GM18907 (cell line): Measurements from ENCODE around the gene HS2ST1.
"Not testable (repeated sequence)": the region's sequence is repeated elsewhere in the genome, so short reads cannot be mapped to it uniquely, and the experiment has no call there.

Experiments used
- ATAC-seq: cut with Tn5 transposase; IDR thresholded peaks from one replicate; pipeline ENCODE4 v1.9.1; 2021; ENCODE audit warnings: mild to moderate bottlenecking, moderate library complexity; ENCODE audit not compliant: unreplicated experiment

Gene HS2ST1

DNA sequence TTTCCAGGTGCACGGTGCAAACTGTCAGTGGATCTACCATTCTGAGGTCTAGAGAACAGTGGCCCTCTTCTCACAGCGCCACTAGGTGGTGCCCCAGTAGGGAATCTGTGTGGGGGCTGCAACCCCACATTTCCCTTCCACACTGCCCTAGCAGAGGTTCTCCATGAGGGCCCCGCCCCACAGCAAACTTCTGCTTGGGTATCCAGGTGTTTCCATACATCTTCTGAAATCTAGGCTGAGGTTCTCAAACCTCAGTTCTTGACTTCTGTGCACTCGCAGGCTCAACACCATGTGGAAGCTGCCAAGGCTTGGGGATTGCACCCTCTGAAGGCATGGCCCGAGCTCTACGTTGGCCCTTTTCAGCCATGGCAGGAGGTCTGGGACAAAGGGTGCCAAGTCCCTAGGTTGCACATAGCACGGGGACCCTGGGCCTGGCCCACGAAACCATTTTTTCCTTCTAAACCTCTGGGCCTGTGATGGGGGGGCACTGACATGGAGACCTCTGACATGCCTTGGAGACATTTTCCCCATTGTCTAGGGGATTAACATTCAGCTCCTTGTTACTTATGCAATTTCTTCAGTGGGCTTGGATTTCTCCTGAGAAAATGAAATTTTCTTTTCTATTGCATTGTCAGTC lies 10.0 kb downstream of the HS2ST1 start:
- ATAC-seq: no peak

DNA sequence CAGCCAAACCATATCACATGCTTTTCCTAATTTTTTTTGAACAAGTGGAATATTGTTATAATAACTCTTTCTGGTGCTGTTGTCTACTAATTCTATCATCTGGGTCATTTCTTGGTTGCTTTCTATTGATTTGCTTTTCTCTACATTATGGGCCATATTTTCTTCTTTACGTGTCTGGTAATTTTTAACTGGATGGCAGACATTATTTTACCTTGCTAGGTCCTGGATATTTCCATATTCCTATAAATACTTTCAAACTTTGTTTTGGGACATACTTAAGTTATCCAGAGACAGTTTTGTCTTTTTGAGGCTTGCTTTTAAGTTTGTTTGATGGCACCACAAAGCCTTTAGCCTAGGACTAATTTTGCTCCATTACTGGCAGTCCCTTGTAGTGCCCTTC lies 11.3 kb downstream of the HS2ST1 start:
- ATAC-seq: no peak

DNA sequence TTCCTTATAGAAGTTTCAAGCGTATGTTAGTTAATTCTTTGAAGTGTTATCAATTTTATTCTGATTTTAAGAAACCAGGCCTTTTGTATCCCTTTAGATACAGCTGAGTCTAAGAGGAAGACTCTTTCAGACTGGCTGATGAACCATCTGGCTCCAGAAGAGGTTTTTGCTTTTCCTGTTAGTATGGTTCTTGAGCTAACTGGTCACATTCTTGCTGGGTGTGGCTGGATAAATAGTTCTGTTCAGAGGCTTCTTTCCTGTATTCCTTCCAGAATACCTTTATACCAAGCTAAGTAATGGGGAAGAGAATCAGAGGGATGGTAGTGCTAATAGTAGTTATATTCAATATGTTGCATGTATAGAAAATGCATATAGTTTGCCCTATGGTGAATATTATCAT lies 12.4 kb downstream of the HS2ST1 start:
- ATAC-seq: no peak

DNA sequence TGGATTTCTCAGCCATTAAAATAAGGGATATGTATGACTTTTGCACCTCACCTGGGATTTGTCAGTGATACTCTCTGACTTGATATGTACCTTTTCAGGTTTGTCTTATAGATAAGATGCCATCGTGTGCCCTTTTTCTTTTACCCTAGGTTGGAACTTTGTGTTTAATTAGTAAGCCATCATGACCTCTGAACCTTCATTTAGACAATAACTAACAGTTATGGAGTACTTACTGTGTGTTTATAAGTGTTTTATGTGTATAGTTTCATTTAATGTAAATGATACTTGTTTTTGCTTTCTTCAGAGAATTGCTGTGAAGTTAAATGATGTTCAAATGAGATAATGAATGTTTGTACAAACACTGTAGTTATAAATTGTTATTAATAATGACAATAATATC lies 14.4 kb downstream of the HS2ST1 start:
- no peak for ATAC-seq

DNA sequence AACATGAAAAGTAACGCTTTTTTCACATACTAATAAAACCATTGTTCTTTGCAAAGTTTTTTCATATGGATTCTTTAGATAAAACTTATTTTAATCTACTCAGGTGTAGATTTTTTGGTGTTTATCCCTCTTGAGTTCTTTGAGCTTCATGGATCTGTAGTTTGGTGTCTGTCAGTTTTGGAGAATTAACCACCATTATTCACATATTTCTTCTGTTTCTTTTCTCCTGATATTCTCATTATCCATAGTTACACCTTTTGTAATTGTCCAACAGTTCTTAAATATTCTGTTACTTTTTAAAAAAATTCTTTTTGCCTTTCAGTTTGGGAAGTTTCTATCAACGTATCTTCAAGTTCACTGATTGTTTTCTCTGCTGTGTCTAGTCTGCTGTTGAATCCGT lies 18.6 kb downstream of the HS2ST1 start:
- no peak for ATAC-seq

DNA sequence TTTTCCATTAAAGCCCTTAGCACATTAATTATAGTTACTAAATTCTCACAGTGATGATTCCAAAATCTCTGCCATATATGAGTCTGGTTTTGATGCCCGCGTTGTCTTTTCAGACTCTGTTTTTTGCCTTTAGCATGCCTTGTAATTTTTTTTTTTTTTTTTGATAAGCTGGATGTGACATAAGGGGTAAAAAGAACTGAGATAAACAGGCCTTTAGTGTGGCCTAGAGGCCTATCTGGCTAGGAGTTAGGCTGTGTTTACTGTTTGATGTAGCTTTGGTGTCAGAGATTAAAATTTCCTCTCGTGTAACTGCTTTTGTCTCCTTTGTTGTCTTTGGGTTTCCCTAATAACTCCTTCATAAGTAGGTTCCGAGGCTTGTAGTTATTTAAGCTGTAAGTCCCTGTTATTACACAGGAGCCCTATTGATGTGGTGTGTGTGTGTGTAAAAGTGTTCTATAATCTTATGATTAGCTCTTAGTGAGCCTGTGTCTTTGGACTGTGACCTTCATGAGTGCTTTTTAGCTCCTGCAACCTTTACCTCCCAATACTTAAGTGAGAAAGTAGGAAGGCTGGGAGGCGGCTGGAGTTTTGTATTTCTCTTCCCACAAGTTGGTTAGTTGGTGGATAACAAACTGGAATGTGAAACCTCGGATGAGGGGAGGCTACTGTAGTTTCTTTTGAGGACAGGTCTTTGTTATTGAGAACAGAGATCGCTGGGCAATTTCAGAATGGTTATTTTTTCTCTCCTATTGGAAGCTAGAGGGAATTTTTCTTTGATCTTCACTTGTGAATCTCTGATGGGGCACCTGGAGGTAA lies 19.3 kb downstream of the HS2ST1 start:
- ATAC-seq: no peak

DNA sequence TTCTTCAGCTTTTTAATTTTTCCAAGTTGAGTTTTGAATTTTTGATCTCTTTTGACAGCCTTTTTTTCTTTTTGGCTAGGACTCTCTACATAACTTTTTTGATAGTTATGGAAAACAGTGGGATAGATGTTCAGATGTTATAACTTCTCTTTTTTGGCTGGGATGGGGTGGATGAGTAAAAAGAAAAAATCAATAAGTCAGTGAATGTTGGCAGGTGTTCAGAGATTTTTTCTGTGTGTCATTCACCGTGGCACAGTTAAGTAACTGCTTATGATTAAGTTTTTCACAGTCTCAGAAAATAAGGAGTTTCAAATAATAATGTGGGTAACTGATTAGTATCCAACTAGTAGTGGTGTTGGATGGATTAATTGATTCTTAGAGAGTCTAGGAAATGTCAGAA lies 24.0 kb downstream of the HS2ST1 start:
- ATAC-seq: no peak

DNA sequence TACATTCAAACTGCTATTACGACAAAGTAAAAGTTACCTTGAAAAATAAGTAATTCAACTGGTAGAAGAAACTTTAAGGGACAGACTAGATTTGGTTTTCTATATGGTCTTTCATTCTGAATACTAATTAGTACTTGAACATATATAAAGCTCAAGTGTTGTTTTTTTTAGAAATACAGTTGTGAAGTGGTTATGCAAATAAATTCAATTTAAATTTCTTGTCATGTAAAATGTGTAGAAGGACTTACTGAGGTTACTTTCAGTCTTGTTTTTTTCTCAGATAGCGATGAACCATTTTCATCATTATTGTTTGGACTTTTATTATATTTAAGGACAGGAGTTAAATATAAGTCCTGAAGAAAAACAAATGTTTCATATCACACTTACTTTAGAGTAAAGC lies 24.4 kb downstream of the HS2ST1 start:
- ATAC-seq: no peak

DNA sequence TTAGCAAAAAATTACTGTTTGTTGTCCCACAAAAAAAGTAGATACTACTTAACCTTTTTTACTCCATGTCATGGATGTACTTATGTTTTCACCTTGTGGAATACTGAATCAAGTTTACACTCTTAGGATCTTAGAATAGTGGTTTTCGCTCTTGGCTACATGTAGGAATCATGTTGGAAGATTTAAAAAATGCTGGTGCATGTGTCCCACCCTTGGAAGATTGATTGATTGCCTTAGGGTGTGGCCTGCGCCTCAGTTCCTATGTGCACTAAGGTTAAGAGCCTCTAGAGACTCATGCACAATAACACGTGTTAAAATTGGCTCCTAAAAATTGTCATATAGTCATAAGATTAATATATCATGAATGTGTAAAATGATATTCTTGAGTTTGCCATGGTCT lies 25.0 kb downstream of the HS2ST1 start:
- no peak for ATAC-seq

DNA sequence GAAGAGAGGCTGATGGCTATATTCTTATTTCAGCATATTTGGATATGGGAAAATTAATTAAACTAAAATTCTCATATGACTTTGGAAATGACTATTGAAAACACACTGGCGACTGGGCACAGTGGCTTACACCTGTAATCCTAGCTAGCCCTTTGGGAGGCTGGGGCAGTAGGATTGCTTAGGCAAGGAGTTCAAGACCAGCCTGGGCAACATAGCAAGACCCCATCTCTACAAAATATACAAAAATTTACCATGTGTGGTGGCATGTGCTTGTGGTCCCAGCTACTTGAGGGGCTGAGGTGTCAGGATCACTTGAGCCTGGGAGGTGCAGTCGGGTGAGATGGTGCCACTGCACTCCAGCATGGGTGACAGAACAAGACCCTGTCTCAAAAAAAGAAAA lies 26.2 kb downstream of the HS2ST1 start:
- ATAC-seq: no peak

DNA sequence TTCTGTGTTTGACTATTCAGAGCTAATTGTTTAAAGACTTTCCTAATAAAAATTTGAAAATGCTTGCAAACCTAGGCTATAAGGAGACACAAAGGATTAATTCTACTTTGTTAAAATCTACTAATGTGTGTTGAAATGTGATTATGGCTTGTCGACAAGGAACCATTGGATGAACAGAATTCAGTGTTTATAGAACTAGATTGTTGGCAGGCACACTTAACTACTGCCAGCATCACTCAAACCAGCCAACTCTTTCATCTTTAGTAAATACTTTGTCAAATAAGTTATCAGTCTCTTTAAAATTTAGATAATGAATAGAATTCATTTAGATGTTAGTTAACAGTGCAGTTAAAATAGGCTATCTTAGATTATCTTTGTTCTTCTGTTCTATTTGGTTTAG lies 27.6 kb downstream of the HS2ST1 start:
- ATAC-seq: no peak

DNA sequence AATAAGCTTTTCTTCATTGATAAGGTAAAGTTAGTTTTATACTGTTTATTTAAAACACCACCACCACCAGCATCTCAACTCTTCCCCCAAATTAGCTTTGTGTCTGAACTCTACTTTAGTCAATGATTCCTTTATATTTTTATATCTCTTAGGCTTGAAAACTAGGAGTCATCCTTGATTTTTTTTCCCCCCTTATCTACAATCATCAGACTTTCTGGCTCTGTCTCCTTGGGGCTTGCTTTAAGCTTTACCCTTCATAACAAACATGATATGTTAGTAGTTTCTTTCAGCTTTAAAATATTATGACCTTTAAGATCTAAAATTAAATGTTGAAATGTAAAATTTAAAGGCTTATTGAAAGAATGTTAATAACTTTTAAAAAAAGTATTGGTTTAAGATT lies 28.3 kb downstream of the HS2ST1 start:
- no peak for ATAC-seq

DNA sequence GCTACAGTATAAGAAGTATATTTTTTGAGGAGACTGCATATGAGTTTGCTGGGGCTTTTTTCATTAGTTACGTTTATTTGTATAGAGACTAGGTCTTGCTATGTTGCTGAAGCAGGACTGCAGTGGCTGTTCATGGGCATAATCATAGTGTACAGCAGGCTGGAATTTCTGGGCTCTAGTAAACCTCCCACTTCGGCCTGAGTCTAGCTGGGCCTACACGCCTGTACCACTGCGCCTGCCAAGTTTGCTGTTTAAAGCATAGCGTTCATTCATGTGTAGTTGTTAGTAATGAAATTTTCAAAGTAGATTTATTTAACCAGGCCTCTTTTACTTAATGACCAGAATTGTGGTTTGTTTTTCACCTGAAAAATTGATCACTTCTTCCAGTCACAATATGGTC lies 33.8 kb downstream of the HS2ST1 start:
- ATAC-seq: no peak

DNA sequence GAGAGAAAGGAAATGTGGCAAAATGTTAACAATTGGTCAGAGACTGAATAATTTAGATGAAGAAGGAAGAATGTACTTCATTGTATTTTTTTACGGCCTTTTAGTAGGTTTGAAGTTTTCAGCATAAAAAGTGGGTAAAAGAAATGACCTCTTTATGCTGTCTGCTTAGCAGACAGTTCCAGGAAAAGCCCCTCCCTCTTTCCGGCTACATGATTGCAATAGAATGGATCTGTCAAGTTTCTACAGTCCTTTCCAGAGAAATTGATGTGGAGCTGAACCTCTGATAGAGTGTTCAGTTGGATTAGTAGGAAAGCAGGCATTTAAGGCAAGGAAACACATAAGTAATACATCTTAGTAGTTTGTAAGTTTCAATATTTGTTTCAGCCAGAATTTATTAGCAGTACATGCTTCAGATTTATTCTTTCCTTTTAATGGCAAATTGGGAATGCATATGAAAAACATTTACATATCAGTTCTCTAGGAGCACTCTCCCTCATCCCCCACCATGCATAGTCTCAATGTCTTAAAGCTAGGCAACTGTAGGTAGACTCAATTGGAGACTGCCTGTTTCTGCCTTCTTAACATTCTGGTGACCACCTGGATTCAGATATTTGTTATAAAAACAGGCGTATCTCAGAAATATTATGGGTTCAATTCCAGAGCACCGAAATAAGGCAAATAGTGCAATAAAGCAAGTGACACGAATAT lies 36.4 kb downstream of the HS2ST1 start:
- ATAC-seq: no peak

DNA sequence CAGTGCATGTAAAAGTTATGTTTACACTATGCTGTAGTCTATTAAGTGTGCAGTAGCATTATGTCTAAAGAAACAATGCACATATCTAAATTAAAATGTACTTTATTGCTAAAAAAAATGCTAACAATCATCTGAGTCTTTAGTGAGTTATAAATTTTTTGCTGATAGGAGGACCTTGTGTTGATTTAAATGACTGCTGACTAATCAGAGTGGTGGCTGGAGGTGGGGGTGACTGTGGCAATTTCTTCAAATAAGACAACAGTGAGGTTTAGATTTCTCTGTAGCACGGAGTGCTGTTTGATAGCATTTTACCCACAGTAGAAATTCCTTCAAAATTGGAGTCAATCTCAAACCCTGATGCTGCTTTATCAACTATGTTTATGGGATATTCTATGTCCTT lies 37.0 kb downstream of the HS2ST1 start:
- no peak for ATAC-seq

DNA sequence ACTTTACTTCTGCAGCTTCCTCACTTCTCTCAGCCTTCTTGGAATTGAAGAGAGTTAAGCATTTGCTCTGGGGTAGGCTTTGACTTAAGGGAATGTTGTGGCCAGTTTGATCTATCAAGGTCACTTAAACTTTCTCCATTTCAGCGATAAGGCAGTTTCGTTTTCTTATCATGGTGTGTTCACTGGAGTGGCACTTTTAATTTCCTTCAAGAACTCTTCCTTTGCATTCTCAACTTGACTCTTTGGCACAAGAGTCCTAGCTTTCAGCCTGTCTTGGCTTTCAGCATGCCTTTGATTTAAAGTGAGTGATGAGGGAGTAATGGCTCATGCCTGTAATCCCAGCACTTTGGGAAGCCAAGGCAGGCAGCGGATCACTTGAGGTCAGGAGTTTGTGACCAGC lies 38.7 kb downstream of the HS2ST1 start:
- no peak for ATAC-seq

DNA sequence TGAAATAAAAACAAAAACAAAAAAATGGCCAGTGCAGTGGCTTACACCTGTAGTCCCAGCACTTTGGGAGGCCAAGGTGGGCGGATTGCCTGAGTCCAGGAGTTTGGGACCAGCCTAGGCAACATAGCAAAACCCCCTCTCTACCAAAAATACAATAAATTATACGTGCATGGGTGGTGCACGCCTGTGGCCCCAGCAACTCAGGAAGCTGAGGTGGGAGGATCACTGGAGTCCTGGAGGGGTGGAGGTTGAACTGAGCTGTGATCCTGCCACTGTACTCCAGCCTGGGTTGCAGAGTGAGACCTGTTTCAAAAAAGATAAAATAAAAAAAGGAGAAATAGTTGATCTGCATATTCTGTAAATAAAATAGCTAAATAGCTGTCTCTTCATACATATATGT lies 41.2 kb downstream of the HS2ST1 start:
- ATAC-seq: no peak

DNA sequence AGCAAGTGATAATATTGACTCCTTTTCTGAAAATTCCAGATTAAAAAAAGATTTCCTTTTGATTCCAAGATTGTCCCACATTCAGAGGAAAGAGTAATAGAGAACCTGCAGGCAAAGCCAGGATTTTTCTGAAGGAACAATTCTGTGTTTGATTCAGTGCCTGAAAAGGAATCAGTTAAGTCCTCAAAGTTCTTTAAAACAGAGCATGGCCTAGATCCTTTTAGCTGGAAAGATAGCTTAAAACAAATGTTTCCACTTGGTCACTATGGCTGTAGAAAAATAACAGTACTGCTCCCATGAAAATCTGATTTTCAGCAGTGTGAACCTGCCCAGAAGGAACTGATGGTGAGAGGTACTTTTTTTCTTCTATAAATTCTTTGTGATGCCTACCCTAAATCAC lies 41.8 kb downstream of the HS2ST1 start:
- ATAC-seq: no peak

DNA sequence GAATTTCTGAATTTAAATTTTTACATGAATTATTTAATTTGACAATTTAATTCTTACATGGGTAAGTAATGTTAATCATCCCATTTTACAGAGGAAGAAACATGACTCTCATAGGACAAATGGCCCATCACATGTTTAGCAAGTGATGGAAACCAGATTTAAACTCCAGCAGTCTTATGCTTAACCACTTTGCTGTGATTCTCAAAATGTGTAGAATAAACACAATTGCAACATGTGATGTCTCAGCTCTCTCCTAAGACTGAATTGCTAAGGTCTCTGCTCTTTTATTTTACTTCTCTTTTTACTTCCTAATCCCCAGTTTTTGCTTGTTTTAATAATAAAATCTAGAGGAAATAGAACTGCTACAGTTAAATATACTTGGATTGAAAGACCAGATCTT lies 42.8 kb downstream of the HS2ST1 start:
- ATAC-seq: no peak

DNA sequence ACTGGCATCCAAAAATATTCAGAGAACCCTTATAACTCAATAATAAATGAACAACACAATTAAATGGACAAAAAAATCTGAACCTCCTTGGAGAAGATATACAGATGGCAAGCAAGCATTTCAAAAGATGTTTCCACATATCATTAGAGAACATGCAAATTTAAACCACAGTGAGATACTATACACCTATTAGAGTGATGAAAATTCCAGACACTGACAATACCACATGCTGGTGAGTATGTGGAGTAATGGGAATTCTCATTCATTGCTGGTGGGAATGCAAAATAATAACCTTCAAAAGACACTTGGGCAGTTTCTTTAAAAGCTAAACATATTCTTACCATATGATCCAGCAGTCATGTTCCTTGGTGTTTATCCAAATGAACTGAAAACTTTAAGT lies 46.1 kb downstream of the HS2ST1 start:
- ATAC-seq: no peak

DNA sequence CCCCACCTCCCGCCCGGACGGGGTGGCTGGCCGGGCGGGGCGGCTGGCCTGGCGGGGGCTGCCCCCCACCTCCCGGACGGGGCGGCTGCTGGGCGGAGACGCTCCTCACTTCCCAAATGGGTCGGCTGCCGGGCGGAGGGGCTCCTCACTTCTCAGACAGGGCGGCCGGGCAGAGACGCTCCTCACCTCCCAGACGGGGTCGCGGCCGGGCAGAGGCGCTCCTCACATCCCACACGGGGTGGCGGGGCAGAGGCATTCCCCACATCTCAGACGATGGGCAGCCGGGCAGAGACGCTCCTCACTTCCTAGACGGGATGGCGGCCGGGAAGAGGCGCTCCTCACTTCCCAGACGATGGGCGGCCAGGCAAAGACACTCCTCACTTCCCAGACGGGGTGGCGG lies 49.4 kb downstream of the HS2ST1 start:
- not testable (repeated sequence) for ATAC-seq
